Common myeloid progenitor, CD34-positive (primary cell): Measurements from ENCODE around the gene RAP1GAP2.
"Not testable (repeated sequence)": the region's sequence is repeated elsewhere in the genome, so short reads cannot be mapped to it uniquely, and the experiment has no call there.

ENCODE experiments used
- CTCF ChIA-PET: fragments of 350-600 bp; sonication (Branson Sonifier 250); formaldehyde crosslinking; loops from one replicate; lab custom pipeline; 2021; ENCODE audit warnings: antibody characterized with exemption; lab: Charles Lee
- POLR2A ChIA-PET: fragments of 350-600 bp; sonication (Branson Sonifier 250); formaldehyde crosslinking; loops from one replicate; lab custom pipeline; 2021; ENCODE audit warnings: antibody characterized with exemption; lab: Charles Lee
- DNase-seq, 3 donors: peaks; one replicate each; pipeline versions ENCODE4 v3.0.0 to v3.0.0-alpha.2; 2013
- H3K27ac ChIP-seq, 2 experiments: 1 replicate in 1 of 2; 2 replicates in 1 of 2; pipeline ENCODE4 v1.7.0; 2013; ENCODE audit warnings: inconsistent platforms in 2 of 2, low read length in 2 of 2, mild to moderate bottlenecking in 2 of 2, low read depth in 1 of 2, moderate library complexity in 1 of 2; ENCODE audit not compliant: severe bottlenecking in 2 of 2, insufficient read depth in 1 of 2, poor library complexity in 1 of 2
- H3K27me3 ChIP-seq, 5 experiments: replicated peaks in 2 of 5; 1 replicate in 3 of 5; 2 replicates in 2 of 5; pipeline versions ENCODE4 v1.6.1 to v1.7.0; 2013; ENCODE audit warnings: low read length in 4 of 5, mild to moderate bottlenecking in 2 of 5, moderate library complexity in 2 of 5, inconsistent platforms in 1 of 5; ENCODE audit not compliant: insufficient read depth in 5 of 5, control insufficient read depth in 4 of 5
- H3K36me3 ChIP-seq, 4 experiments: 1 replicate in 2 of 4; 2 replicates in 2 of 4; pipeline versions ENCODE4 v1.6.1 to v1.7.0; 2013; ENCODE audit warnings: low read length in 3 of 4, control low read depth in 1 of 4, mild to moderate bottlenecking in 1 of 4; ENCODE audit not compliant: control insufficient read depth in 4 of 4, insufficient read depth in 4 of 4
- H3K4me1 ChIP-seq, 4 experiments: 1 replicate in 3 of 4; 2 replicates in 1 of 4; pipeline versions ENCODE4 v1.6.1 to v1.7.1; 2013; ENCODE audit warnings: low read length in 3 of 4, mild to moderate bottlenecking in 3 of 4, control low read depth in 1 of 4, inconsistent platforms in 1 of 4, moderate library complexity in 1 of 4; ENCODE audit not compliant: control insufficient read depth in 4 of 4, insufficient read depth in 4 of 4; ENCODE audit errors: control extremely low read depth in 1 of 4
- H3K4me3 ChIP-seq, 7 experiments: 1 replicate in 4 of 7; 2 replicates in 3 of 7; pipeline versions ENCODE4 v1.5.1 to v1.7.0; 2013; ENCODE audit warnings: mild to moderate bottlenecking in 7 of 7, low read length in 6 of 7, moderate library complexity in 6 of 7, inconsistent platforms in 2 of 7, low read depth in 2 of 7, control low read depth in 1 of 7; ENCODE audit not compliant: insufficient read depth in 4 of 7, control insufficient read depth in 1 of 7; ENCODE audit errors: extremely low read depth in 1 of 7
- H3K9me3 ChIP-seq, 5 experiments: 1 replicate in 4 of 5; 2 replicates in 1 of 5; pipeline versions ENCODE4 v1.6.1 to v1.7.1; 2013; ENCODE audit warnings: low read length in 4 of 5, mild to moderate bottlenecking in 2 of 5, inconsistent platforms in 1 of 5, low read depth in 1 of 5, moderate library complexity in 1 of 5; ENCODE audit not compliant: control insufficient read depth in 4 of 5, insufficient read depth in 2 of 5; ENCODE audit errors: control extremely low read depth in 1 of 5
- WGBS: methylation state at CpG from one replicate; pipeline ENCODE4 v1.1.5; 2013; ENCODE audit not compliant: insufficient coverage; 5-methylcytosine and 5-hydroxymethylcytosine counted together

Gene RAP1GAP2

GRCh38 chr17:3048727-3049471 is 252.7 kb downstream of the RAP1GAP2 start:
- Histone ChIP-seq H3K9me3 (peaks cover 0 to 8% (median 6%) of the 10 kb centered on the region in 5 experiments), H3K27me3 (no peaks in the 10 kb centered on the region), H3K4me3 (peak overlapping the region; percentile 79 to 96 (median 89)), H3K36me3 (no peaks in the 10 kb centered on the region), H3K4me1 (peaks cover 0 to 10% (median 10%) of the 10 kb centered on the region in 4 experiments), H3K27ac (peak overlapping the region; percentile 50 to 54)
- ChIA-PET CTCF (interaction anchor here (0.9 to 1.8 kb wide), 9 partner anchors 9 to 601 kb away, joined by 3 to 11 read pairs (median 3); no protein-coding TSS in a partner anchor), POLR2A (no interaction called here)
- DNase-seq: peak; percentile 97 to 99 (median 99)
- WGBS: under 1% methylated on average over 41 of the region's 50 CpGs

- Histone ChIP-seq H3K4me3 (peak overlapping the region in 5 of 7 experiments; percentile 79 to 96 (median 85)), H3K9me3 (no peaks in the 10 kb centered on the region), H3K27ac (no peak overlapping the region), H3K4me1 (peaks cover 0 to 10% (median 10%) of the 10 kb centered on the region in 4 experiments), H3K36me3 (no peaks in the 10 kb centered on the region), H3K27me3 (no peaks in the 10 kb centered on the region)
- 91% methylated on average over 8 of the region's 8 CpGs for WGBS
- CTCF ChIA-PET: interaction anchor here (0.9 to 1.8 kb wide), 5 partner anchors 10 to 598 kb away, joined by 3 to 11 read pairs (median 4); no protein-coding TSS in a partner anchor
- POLR2A ChIA-PET: no interaction called here
- peak in 1 of 3 donors; percentile 24 for DNase-seq
These were observed 253.6 kb downstream of the RAP1GAP2 start for GRCh38 chr17:3049705-3050295.

GRCh38 chr17:3054868-3055267 is 258.6 kb downstream of the RAP1GAP2 start:
- POLR2A ChIA-PET, H3K36me3 ChIP-seq, H3K27me3 ChIP-seq, H3K27ac ChIP-seq, H3K4me1 ChIP-seq, DNase-seq, H3K9me3 ChIP-seq, H3K4me3 ChIP-seq, CTCF ChIA-PET: not testable (repeated sequence)
- WGBS: no CpG with 5 or more reads among the region's 2 CpGs

GRCh38 chr17:3062824-3063377 is 266.7 kb downstream of the RAP1GAP2 start:
- H3K36me3 ChIP-seq, H3K9me3 ChIP-seq, H3K27me3 ChIP-seq, H3K4me3 ChIP-seq, H3K4me1 ChIP-seq, POLR2A ChIA-PET, H3K27ac ChIP-seq, CTCF ChIA-PET, DNase-seq: not testable (repeated sequence)
- WGBS: 70% methylated on average over 1 of the region's 8 CpGs

GRCh38 chr17:3063507-3063906 is 267.3 kb downstream of the RAP1GAP2 start, which contains the start of gene OR1D5:
TSS of gene OR1D5 (minus strand) at chr17:3063607. CDS start at chr17:3063607, 0 bp downstream.
- H3K4me3 ChIP-seq, DNase-seq, H3K27me3 ChIP-seq, H3K27ac ChIP-seq, CTCF ChIA-PET, H3K4me1 ChIP-seq, H3K9me3 ChIP-seq, POLR2A ChIA-PET, H3K36me3 ChIP-seq: not testable (repeated sequence)
- WGBS: no CpG with 5 or more reads among the region's 2 CpGs

- H3K4me1 ChIP-seq, H3K27ac ChIP-seq, H3K9me3 ChIP-seq, POLR2A ChIA-PET, H3K4me3 ChIP-seq, H3K27me3 ChIP-seq, H3K36me3 ChIP-seq, CTCF ChIA-PET: not testable (repeated sequence)
- no CpG with 5 or more reads among the region's 1 CpG for WGBS
- DNase-seq: peak; percentile 22 to 83 (median 72)
These were observed 269.0 kb downstream of the RAP1GAP2 start for GRCh38 chr17:3065192-3065591.

GRCh38 chr17:3073850-3074249 is 277.6 kb downstream of the RAP1GAP2 start:
- H3K4me1 ChIP-seq, H3K9me3 ChIP-seq, H3K27ac ChIP-seq, CTCF ChIA-PET, H3K4me3 ChIP-seq, H3K36me3 ChIP-seq, H3K27me3 ChIP-seq, DNase-seq: not testable (repeated sequence)
- POLR2A ChIA-PET: interaction anchor here (0.6 kb wide), 1 partner anchor 378 kb away, joined by 3 read pairs; no protein-coding TSS in a partner anchor
- 93% methylated on average over 3 of the region's 4 CpGs for WGBS
